Omental fat pad (tissue), 4 donors: ENCODE results near the gene TTBK1. TPM values are rescaled to one million over a fixed set of nuclear protein-coding genes. Genes with fewer than 3 reads are reported as not detected.

Experiments used
- ATAC-seq: fragments of 150-250 bp; one replicate; pipeline ENCODE4 v1.9.1; 2016; ENCODE audit warnings: mild to moderate bottlenecking, moderate library complexity; ENCODE audit not compliant: low FRiP score
- DNase-seq: peaks from one replicate; pipeline ENCODE4 v3.0.0-alpha.2; 2019; ENCODE audit warnings: low spot score
- total RNA-seq, 4 donors: library from RNA; depleted of rRNA; stranded (reverse); fragments of >200 nt; gene quantifications; one replicate each; pipeline ENCODE4 v1.1.0, GENCODE V29; 2016
- TF ChIP-seq, protein P1 (sequence below), 3 donors: fragments of 450-650 bp; IDR thresholded peaks; one replicate each; pipeline ENCODE4 v1.5.1; 2016 to 2017; ENCODE audit warnings: antibody characterized with exemption in 3 of 3, mild to moderate bottlenecking in 3 of 3, moderate library complexity in 2 of 3

TTBK1 gene
- total RNA-seq, 4 donors from 2014 or later = not detected

GRCh38 chr6:43258807-43259686 is 15.8 kb downstream of the TTBK1 start:
- DNase-seq (no peak), ATAC-seq (no peak)
- TF ChIP-seq, protein P1, sequence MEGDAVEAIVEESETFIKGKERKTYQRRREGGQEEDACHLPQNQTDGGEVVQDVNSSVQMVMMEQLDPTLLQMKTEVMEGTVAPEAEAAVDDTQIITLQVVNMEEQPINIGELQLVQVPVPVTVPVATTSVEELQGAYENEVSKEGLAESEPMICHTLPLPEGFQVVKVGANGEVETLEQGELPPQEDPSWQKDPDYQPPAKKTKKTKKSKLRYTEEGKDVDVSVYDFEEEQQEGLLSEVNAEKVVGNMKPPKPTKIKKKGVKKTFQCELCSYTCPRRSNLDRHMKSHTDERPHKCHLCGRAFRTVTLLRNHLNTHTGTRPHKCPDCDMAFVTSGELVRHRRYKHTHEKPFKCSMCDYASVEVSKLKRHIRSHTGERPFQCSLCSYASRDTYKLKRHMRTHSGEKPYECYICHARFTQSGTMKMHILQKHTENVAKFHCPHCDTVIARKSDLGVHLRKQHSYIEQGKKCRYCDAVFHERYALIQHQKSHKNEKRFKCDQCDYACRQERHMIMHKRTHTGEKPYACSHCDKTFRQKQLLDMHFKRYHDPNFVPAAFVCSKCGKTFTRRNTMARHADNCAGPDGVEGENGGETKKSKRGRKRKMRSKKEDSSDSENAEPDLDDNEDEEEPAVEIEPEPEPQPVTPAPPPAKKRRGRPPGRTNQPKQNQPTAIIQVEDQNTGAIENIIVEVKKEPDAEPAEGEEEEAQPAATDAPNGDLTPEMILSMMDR (IDR thresholded peaks at IDR 0.05) = no peak

DNA sequence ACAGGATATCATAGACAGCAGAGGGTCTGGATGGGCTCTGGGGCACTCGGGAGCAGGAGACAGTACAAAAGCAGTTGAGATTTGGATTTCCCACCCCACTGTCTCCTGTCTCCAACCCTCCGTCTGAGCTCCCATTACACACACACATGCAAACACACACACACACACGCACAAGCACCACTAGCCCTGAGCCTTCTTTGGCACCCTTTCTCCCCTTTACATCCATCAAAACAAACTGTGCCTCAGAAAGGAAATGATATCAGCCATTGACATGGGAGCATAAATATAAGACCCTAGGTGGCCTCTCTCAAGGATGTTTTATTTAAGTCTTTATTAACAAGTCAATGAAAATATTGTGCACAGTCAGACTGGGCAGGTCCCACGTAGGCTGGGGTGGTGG is 17.5 kb downstream of the TTBK1 start:
- DNase-seq (no peak), ATAC-seq (no peak)
- TF ChIP-seq, protein P1 (IDR thresholded peaks at IDR 0.05) = no peak

- ATAC-seq (no peak), DNase-seq (no peak)
Measured at GRCh38 chr6:43261198-43261597, 17.9 kb downstream of the TTBK1 start.

GRCh38 chr6:43262000-43262779 is 18.9 kb downstream of the TTBK1 start:
- ATAC-seq (no peak), DNase-seq (no peak)
- TF ChIP-seq, protein P1 (IDR thresholded peaks at IDR 0.05) = no peak

More at GRCh38 chr6:43261198-43261597, 17.9 kb downstream of the TTBK1 start:
- TF ChIP-seq, protein P1 (IDR thresholded peaks at IDR 0.05) = no peak

DNA sequence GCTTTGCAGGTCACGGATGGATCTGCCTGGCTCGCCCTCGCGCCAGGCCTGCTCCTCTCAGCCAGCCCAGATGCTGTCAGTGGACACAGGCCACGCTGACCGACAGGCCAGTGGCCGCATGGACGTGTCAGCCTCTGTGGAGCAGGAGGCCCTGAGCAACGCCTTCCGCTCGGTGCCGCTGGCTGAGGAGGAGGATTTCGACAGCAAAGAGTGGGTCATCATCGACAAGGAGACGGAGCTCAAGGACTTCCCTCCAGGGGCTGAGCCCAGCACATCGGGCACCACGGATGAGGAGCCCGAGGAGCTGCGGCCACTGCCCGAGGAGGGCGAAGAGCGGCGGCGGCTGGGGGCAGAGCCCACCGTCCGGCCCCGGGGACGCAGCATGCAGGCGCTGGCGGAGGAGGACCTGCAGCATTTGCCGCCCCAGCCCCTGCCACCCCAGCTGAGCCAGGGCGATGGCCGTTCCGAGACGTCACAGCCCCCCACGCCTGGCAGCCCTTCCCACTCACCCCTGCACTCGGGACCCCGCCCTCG is 19.6 kb downstream of the TTBK1 start:
- TF ChIP-seq, protein P1 (IDR thresholded peaks at IDR 0.05) = no peak
- ATAC-seq (no peak), DNase-seq (no peak)

GRCh38 chr6:43263314-43264178 is 20.3 kb downstream of the TTBK1 start:
- TF ChIP-seq, protein P1 (IDR thresholded peaks at IDR 0.05) = no peak
- ATAC-seq = peak; percentile 58
- peak; percentile 33 for DNase-seq
